Stimulated activated CD4-positive, alpha-beta T cell treated with anti-CD3 and anti-CD28 coated beads, Interleukin-2, amount 100 ng/mL, for 4 hours (primary cell): ENCODE results near the gene PGAP3.
A peak's percentile ranks its signal among the peaks of the same experiment; 100 is the strongest.
"Not testable (repeated sequence)": the region's sequence is repeated elsewhere in the genome, so short reads cannot be mapped to it uniquely, and the experiment has no call there.

Source experiments
- DNase-seq: peaks from one replicate; pipeline ENCODE4 v3.0.0-alpha.2; 2020; ENCODE audit warnings: low read depth

PGAP3 gene, protein sequence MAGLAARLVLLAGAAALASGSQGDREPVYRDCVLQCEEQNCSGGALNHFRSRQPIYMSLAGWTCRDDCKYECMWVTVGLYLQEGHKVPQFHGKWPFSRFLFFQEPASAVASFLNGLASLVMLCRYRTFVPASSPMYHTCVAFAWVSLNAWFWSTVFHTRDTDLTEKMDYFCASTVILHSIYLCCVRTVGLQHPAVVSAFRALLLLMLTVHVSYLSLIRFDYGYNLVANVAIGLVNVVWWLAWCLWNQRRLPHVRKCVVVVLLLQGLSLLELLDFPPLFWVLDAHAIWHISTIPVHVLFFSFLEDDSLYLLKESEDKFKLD

GRCh38 chr17:39687546-39688474, at the start of gene PGAP3:
TSS of gene PGAP3 (minus strand) at chr17:39688057. CDS start at chr17:39688014, 43 bp downstream.
- peak; percentile 73 for DNase-seq

GRCh38 chr17:39737206-39737759, 49.4 kb upstream of the PGAP3 start:
- DNase-seq = no peak

DNA sequence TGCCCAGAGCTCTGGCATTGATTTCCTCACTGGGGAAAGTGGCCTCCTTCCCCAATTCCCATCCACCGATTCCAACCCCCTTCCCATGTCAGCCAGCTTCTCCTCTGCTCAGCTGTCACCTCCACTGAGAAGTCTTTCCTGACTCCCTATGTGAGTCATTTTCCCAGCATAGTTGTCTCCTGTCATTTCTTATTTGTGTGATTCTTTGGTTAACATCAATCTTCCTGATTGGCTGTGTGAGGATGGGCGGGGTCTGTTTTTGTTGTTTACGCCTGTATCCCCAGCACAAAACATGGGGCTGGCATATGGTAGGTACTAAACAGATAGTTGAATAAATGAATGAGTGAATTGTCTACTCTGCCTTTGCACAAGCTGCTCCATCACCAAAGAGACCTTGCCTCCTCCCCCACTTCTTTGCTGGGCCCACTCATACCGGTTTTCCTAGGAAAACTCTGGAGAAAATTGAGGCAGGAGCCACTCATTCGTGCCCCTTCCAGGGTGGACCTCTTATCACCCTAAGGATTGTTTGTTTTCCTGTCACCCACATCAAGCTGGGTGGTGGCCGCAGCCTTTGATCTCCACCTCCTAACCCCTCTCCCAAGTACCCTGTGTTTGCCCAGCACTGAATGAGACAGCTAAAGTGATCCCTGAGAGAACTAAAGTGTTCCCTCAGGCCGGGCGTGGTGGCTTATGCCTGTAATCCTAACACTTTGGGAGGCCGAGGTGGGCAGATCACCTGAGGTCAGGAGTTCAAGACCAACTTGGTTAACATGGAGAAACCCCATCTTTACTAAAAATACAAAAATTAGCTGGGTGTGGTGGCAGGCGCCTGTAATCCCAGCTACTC, 48.7 kb upstream of the PGAP3 start:
- no peak for DNase-seq

GRCh38 chr17:39735882-39736281, 48.0 kb upstream of the PGAP3 start:
- DNase-seq = no peak

DNA sequence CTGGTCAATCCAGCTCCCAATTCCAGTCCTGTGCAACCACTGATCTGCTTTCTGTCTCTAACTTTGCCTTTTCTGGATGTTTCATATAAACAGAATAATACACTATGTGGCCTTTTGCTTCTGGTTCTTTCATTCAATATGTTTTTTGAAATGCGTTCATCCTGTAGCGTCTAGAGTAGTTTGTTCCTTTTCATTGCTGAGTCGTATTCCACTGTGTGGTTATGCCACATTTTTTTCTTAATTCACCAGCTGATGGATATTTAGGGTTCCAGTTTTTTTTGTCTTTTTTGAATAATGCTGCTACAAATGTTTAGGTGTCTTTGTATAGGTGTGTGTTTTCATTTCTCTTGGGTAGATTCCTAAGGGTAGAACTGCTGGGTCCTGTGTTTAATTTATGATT, 44.7 kb upstream of the PGAP3 start:
- DNase-seq = no peak

- DNase-seq = peak; percentile 89
Measured at GRCh38 chr17:39730095-39730921, 42.5 kb upstream of the PGAP3 start, which contains the start of gene MIEN1. TSS of gene MIEN1 (minus strand) at chr17:39730532. CDS start at chr17:39730495, 37 bp downstream.

DNA sequence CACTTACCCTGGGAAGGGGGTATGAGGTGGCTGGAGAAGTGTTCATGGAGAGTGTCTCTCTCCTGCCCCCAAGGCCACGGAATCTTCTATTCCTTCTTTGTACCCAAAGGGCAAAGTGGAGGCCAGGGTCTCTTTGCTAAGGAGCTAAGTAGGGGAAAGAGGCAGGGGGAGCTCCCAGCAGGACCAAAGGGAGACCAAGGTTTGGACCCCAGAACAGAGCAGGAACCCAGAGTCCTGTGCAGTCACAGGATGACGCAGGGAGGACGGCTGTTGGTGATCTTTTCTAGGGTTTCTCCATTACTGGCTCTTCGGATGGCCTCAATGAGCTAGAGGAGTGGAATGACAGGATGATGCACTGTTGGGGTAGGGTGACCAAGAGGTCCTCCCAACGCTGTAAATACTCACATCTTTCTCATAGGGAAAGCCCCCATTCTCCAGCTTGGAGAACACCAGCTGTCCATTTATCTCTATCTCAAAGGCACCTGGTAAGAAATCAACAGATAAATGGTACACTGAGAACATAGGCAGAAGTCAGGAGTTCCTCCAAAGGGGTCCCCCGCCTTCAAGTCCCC, 41.5 kb upstream of the PGAP3 start:
- no peak for DNase-seq

DNA sequence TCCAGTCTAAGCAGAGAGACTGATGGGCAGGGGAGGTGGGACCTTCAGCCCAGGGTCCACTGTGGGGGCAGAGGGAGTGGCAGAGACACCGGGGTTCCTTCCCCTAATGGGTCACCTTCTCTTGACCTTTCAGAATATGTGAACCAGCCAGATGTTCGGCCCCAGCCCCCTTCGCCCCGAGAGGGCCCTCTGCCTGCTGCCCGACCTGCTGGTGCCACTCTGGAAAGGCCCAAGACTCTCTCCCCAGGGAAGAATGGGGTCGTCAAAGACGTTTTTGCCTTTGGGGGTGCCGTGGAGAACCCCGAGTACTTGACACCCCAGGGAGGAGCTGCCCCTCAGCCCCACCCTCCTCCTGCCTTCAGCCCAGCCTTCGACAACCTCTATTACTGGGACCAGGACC, 39.7 kb upstream of the PGAP3 start:
- no peak for DNase-seq

GRCh38 chr17:39726617-39727016, 38.8 kb upstream of the PGAP3 start:
- DNase-seq = no peak

DNA sequence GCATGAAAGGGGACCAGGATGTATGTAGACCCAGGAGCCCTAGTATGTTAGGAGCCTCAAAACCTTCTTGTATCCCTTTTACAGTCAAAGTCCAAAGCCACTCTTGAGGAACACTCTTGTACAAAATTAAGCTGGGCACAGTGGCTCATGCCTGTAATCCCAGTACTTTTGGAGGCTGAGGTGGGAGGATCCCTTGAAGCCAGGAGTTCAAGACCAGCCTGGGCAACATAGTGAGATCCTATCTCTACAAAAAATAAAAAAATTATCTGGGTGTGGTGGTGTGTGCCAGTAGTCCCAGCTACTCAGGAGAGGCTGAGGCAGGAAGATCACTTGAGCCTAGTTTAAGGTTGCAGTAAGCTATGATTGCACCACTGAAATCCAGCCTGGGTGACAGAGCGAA, 38.1 kb upstream of the PGAP3 start:
- DNase-seq = not testable (repeated sequence)

- DNase-seq = no peak
Measured at GRCh38 chr17:39724731-39725130, 36.9 kb upstream of the PGAP3 start.

GRCh38 chr17:39722965-39723848, 35.4 kb upstream of the PGAP3 start:
- DNase-seq = no peak

- no peak for DNase-seq
Measured at GRCh38 chr17:39722104-39722503, 34.2 kb upstream of the PGAP3 start.

- no peak for DNase-seq
Measured at GRCh38 chr17:39719563-39720355, 31.9 kb upstream of the PGAP3 start.

DNA sequence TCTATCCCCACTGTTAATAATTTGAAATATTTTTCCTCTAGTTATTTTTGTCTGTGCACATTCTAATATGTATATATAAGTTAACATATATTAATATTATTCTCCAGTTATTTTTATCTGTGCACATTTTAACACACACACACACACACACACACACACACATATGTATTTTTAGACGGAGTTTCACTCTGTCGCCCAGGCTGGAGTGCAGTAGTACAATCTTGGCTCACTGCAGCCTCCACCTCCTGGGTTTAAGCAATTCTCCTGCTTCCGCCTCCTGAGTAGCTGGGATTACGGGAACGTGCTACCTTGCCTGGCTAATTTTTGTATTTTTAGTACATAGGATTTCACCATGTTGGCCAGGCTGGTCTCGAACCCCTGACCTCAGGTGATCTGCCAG, 29.8 kb upstream of the PGAP3 start:
- DNase-seq = no peak

GRCh38 chr17:39716879-39717536, 29.2 kb upstream of the PGAP3 start:
- DNase-seq = no peak

GRCh38 chr17:39716073-39716818, 28.4 kb upstream of the PGAP3 start:
- no peak for DNase-seq
